ENCODE data around the gene CTAG2.
"Not testable (repeated sequence)": the region's sequence is repeated elsewhere in the genome, so short reads cannot be mapped to it uniquely, and the experiment has no call there.

GRCh38 chrX:154690438-154690837, 37.1 kb upstream of the CTAG2 start:
- not testable (repeated sequence) for TF ChIP-seq CTCF (IDR thresholded peaks at IDR 0.05; ENCODE audit: poor library complexity, severe bottlenecking); EZH2 (IDR thresholded peaks at IDR 0.05; ENCODE audit: borderline replicate concordance, insufficient read depth, low read length, poor library complexity, severe bottlenecking); POLR2AphosphoS5 (IDR thresholded peaks at IDR 0.05)
